Measurements from ENCODE around the gene ANAPC16.

DNA sequence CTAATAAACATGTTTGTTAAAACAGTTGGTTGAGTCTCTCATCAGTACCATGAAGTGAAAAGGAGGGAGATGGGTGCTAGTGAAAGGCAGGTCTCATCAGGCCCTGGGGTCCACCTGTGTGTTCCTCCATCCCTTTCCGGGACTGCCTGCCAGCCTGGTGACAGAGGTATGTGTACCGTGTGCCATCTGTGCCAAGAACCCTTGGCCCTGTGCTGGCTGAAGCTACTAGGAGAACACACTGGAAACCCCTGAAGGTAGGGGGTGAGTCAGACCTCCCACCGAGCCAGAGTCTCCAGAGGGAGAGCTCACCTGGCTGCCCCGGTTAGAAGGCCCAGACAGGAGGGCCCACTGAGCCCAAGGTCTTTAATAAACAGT, 60.2 kb downstream of the ANAPC16 start:
- TF ChIP-seq POLR2AphosphoS5 (IDR thresholded peaks at IDR 0.05) (no peak), CTCF (IDR thresholded peaks at IDR 0.05) (no peak)
